HepG2 (cell line): Measurements from ENCODE around the gene ERBB3.

Experiments used
- ARNTL ChIP-seq: sonication (generic); formaldehyde crosslinking; IDR thresholded peaks from 2 replicates; pipeline ENCODE4 v1.4.0; 2020; ENCODE audit warnings: mild to moderate bottlenecking, missing genetic modification reagents
- CAMTA2 ChIP-seq: sonication (generic); formaldehyde crosslinking; IDR thresholded peaks from 2 replicates; pipeline ENCODE4 v1.4.0; 2020; ENCODE audit warnings: mild to moderate bottlenecking, missing genetic modification reagents, borderline replicate concordance
- CBX1 ChIP-seq: IDR thresholded peaks from one replicate; pipeline ENCODE4 v1.6.1; 2016; ENCODE audit warnings: antibody characterized with exemption, low read depth
- EZH2 ChIP-seq: conservative IDR thresholded peaks from 2 replicates; pipeline ENCODE4 v1.6.1; 2012; ENCODE audit warnings: mild to moderate bottlenecking, low read depth, low read length, moderate library complexity
- GABPA ChIP-seq, 2 experiments: IDR thresholded peaks; 2 replicates each; pipeline ENCODE4 v1.6.1; 2011 to 2016; ENCODE audit warnings: low read depth in 2 of 2, low read length in 1 of 2, missing biosample characterization in 1 of 2, missing genetic modification characterization in 1 of 2
- NR2C2 ChIP-seq: sonication (generic); formaldehyde crosslinking; IDR thresholded peaks from 2 replicates; pipeline ENCODE4 v1.4.0; 2020; ENCODE audit warnings: missing genetic modification reagents, mild to moderate bottlenecking, moderate library complexity, borderline replicate concordance
- TAF1 ChIP-seq: sonication (generic); formaldehyde crosslinking; IDR thresholded peaks from 2 replicates; pipeline ENCODE4 v1.4.0; 2020; ENCODE audit warnings: missing genetic modification reagents
- ZNF33B ChIP-seq: sonication (generic); formaldehyde crosslinking; IDR thresholded peaks from 2 replicates; pipeline ENCODE4 v1.5.1; 2020; ENCODE audit warnings: mild to moderate bottlenecking, missing genetic modification reagents
- TF ChIP-seq, protein P1 (sequence below): sonication (generic); formaldehyde crosslinking; IDR thresholded peaks from 2 replicates; pipeline ENCODE4 v1.4.0; 2020; ENCODE audit warnings: mild to moderate bottlenecking, missing genetic modification reagents
- TF ChIP-seq, protein P2 (sequence below): sonication (generic); formaldehyde crosslinking; IDR thresholded peaks from 2 replicates; pipeline ENCODE4 v1.5.0; 2020; ENCODE audit warnings: mild to moderate bottlenecking, missing genetic modification reagents, moderate library complexity
- TF ChIP-seq, protein P3 (sequence below): sonication (generic); formaldehyde crosslinking; IDR thresholded peaks from 2 replicates; pipeline ENCODE4 v1.9.0; 2021; ENCODE audit warnings: missing genetic modification reagents, mild to moderate bottlenecking, borderline replicate concordance

DNA sequence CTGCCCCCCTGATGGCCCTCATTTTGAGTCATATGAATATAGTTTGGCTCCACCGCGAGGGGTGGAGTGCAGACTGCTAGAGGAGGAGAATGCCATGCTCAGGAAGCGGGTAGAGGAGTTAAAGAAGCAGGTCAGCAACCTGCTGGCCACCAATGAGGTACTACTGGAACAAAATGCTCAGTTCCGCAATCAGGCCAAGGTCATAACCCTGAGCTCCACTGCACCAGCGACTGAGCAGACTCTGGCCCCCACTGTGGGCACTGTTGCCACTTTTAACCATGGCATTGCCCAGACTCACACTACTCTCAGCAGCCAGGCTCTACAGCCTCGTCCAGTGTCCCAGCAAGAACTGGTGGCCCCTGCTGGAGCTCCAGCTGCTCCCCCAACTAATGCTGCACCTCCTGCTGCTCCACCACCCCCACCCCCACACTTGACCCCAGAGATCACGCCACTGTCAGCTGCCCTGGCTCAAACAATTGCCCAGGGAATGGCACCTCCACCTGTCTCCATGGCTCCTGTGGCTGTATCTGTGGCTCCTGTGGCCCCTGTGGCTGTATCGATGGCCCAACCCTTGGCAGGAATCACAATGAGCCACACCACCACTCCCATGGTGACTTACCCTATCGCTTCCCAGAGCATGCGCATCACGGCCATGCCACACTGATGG is 41.4 kb downstream of the ERBB3 start:
- TF ChIP-seq GABPA (IDR thresholded peaks at IDR 0.05; ENCODE audit: low read depth, low read length) (no peak), GABPA (CRISPR knock-in tag; IDR thresholded peaks at IDR 0.05; ENCODE audit: low read depth) (no peak), CAMTA2 (CRISPR knock-in tag) (no peak), NR2C2 (CRISPR knock-in tag) (no peak), TAF1 (no peak), EZH2 (no peak), ZNF33B (no peak), ARNTL (CRISPR knock-in tag) (no peak), CBX1 (no peak)
- TF ChIP-seq, protein P1, sequence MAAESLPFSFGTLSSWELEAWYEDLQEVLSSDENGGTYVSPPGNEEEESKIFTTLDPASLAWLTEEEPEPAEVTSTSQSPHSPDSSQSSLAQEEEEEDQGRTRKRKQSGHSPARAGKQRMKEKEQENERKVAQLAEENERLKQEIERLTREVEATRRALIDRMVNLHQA, result no peak
- TF ChIP-seq, protein P2, sequence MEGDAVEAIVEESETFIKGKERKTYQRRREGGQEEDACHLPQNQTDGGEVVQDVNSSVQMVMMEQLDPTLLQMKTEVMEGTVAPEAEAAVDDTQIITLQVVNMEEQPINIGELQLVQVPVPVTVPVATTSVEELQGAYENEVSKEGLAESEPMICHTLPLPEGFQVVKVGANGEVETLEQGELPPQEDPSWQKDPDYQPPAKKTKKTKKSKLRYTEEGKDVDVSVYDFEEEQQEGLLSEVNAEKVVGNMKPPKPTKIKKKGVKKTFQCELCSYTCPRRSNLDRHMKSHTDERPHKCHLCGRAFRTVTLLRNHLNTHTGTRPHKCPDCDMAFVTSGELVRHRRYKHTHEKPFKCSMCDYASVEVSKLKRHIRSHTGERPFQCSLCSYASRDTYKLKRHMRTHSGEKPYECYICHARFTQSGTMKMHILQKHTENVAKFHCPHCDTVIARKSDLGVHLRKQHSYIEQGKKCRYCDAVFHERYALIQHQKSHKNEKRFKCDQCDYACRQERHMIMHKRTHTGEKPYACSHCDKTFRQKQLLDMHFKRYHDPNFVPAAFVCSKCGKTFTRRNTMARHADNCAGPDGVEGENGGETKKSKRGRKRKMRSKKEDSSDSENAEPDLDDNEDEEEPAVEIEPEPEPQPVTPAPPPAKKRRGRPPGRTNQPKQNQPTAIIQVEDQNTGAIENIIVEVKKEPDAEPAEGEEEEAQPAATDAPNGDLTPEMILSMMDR (CRISPR knock-in tag), result no peak
- TF ChIP-seq, protein P3, sequence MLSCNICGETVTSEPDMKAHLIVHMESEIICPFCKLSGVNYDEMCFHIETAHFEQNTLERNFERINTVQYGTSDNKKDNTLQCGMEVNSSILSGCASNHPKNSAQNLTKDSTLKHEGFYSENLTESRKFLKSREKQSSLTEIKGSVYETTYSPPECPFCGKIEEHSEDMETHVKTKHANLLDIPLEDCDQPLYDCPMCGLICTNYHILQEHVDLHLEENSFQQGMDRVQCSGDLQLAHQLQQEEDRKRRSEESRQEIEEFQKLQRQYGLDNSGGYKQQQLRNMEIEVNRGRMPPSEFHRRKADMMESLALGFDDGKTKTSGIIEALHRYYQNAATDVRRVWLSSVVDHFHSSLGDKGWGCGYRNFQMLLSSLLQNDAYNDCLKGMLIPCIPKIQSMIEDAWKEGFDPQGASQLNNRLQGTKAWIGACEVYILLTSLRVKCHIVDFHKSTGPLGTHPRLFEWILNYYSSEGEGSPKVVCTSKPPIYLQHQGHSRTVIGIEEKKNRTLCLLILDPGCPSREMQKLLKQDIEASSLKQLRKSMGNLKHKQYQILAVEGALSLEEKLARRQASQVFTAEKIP (CRISPR knock-in tag), result no peak
